ENCODE results near the gene COL6A1. TPM values are rescaled to one million over a fixed set of nuclear protein-coding genes. Genes with fewer than 3 reads are reported as not detected.

COL6A1 gene, protein sequence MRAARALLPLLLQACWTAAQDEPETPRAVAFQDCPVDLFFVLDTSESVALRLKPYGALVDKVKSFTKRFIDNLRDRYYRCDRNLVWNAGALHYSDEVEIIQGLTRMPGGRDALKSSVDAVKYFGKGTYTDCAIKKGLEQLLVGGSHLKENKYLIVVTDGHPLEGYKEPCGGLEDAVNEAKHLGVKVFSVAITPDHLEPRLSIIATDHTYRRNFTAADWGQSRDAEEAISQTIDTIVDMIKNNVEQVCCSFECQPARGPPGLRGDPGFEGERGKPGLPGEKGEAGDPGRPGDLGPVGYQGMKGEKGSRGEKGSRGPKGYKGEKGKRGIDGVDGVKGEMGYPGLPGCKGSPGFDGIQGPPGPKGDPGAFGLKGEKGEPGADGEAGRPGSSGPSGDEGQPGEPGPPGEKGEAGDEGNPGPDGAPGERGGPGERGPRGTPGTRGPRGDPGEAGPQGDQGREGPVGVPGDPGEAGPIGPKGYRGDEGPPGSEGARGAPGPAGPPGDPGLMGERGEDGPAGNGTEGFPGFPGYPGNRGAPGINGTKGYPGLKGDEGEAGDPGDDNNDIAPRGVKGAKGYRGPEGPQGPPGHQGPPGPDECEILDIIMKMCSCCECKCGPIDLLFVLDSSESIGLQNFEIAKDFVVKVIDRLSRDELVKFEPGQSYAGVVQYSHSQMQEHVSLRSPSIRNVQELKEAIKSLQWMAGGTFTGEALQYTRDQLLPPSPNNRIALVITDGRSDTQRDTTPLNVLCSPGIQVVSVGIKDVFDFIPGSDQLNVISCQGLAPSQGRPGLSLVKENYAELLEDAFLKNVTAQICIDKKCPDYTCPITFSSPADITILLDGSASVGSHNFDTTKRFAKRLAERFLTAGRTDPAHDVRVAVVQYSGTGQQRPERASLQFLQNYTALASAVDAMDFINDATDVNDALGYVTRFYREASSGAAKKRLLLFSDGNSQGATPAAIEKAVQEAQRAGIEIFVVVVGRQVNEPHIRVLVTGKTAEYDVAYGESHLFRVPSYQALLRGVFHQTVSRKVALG
- total RNA-seq = 100 to 1,000 TPM; 606 to 689 TPM
- long read RNA-seq, donor 1, transcript COL6A1-206 (6 exons, 2,358 nt) = major isoform, 10 of 172 reads
- long read RNA-seq, donor 1, transcript COL6A1-204 (3 exons, 968 nt) = minor isoform, 9 of 172 reads
- long read RNA-seq, donor 1, partial matches to known transcripts = 147 of 172 reads
- long read RNA-seq, donor 1, other reads (novel, unspliced or antisense) = 6 of 172 reads
- long read RNA-seq, donor 2, transcript COL6A1-204 (3 exons, 968 nt) = major isoform, 10 of 264 reads
- long read RNA-seq, donor 2, transcript COL6A1-206 (6 exons, 2,358 nt) = minor isoform, 8 of 264 reads
- long read RNA-seq, donor 2, partial matches to known transcripts = 80 of 264 reads
- long read RNA-seq, donor 2, other reads (novel, unspliced or antisense) = 166 of 264 reads

DNA sequence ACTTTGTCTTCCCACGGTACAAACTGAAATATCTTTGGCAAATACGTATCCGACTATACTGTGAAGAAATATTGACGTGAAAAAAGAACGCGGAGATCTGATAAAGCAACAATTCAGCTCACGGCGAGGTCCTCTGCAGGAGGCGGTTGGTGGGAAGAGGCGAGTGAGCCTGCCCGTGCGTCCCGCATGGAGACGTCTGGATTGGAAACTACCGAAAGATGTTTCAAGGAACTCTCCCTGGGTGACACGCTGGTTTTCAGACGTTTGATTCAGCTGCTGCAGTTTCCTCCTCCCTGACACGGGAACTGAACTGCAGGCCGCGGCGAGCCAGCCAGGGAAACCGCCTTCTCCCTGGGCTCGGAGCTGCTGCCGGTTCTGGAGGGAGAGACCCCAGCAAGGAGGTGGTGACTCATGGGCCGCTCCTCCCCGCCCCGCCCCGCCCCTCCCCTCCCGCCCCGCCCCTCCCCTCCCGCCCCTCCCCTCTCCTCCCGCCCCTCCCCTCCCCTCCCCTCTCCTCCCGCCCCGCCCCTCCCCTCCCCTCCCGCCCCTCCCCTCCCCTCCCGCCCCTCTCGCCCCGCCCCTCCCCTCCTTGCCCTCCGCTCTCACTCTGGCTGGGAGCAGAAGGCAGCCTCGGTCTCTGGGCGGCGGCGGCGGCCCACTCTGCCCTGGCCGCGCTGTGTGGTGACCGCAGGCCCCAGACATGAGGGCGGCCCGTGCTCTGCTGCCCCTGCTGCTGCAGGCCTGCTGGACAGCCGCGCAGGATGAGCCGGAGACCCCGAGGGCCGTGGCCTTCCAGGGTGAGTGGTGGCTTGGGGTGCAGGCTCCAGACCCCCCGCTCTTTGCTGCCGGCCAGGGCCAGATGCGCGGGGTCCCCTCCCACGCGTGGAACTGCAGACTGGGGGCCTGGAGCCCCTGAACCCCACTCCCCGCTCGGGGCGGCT lies at the start of gene COL6A1:
Gene COL6A1, plus strand, starts transcription at position 620 of the 941 bp plus-strand sequence. Its CDS starts 81 bp downstream, at position 701.
- DNase-seq (ENCODE audit: low spot score) = peak; percentile 96
- intact Hi-C loops (cut with DNase I) = no loop called here

DNA sequence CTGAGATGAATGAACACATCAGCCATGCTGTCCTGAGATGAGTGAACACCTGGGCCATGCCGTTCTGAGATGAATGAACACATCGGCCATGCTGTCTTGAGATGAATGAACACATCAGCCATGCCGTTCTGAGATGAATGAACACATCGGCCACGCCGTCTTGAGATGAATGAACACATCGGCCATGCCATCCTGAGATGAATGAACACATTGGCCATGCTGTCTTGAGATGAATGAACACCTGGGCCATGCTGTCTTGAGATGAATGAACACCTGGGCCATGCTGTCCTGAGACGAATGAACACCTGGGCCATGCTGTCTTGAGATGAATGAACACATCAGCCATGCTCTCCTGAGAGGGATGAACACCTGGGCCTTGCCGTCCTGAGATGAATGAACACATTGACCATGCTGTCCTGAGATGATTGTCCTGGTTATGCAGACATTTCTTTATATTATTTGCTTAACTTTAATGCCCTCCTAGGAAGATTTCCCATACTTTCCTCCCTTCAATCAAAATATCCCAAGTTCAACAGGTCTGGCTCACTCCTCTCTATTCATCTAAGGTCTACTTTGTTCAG lies 48.6 kb upstream of the COL6A1 start:
- intact Hi-C loops (cut with DNase I) = no loop called here
- DNase-seq (ENCODE audit: low spot score) = no peak

DNA sequence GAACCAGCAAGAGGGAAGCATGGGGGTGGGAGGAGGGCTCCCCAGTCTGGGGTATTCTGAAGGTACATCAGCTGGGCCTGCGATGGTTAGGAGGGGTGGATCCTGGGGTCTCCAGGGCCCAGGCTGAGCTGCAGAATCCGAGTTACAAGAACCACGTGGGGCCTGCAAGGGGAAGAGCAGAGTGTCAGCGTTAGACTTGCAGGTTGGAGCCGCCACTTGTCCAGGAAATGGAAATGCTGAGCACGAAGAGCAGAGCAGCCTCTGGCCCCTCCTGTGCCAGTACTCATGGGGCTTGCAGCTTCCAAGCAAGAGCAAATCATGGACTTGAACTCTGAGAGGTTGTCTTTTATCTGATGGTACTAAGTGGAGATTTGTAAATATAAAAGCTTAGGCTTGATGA lies 47.5 kb upstream of the COL6A1 start:
- intact Hi-C loops (cut with DNase I) = no loop called here
- DNase-seq (ENCODE audit: low spot score) = no peak

DNA sequence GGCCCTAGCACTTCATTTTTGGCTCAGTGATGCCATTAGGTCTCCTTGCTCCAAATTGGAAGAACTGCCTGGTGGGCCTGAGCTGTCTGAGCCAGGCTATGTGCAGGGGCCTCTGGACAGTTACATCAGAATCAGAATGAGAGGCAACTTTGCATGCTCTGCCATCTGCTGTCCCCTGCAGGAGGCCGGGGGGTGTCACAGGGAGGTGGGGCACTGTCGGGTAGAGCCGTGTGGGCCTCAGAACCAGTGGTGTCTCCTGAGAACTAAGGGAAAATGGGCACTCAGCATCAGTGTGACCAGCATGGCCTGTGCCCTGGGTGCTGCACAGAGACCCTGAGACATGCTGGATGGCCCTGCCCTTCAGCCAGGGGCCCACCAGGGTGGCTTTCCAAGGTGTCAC lies 47.0 kb upstream of the COL6A1 start:
- no peak for DNase-seq (ENCODE audit: low spot score)

DNA sequence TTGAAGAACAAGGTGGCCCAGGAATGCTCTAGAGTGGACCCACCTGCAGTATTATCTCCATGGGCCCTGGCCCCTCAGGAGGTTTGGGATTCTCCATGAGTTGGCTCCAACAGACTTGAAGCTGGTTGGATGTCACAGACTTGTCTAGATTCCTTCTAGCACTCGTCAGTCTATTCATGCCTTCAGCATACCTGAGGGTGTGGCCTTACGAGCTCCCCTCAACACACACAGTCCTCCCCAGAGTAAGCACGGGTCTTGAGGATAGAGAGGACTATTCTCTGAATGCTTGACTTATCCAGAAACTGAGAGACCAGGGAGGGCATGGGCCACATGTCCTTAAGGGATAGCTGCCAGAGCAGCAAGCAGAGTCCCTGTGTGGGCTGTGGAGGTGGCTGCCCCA lies 45.9 kb upstream of the COL6A1 start:
- intact Hi-C loops (cut with DNase I) = no loop called here
- DNase-seq (ENCODE audit: low spot score) = no peak

More for the DNA sequence above, 47.0 kb upstream of the COL6A1 start:
- intact Hi-C loops (cut with DNase I) = no loop called here

DNA sequence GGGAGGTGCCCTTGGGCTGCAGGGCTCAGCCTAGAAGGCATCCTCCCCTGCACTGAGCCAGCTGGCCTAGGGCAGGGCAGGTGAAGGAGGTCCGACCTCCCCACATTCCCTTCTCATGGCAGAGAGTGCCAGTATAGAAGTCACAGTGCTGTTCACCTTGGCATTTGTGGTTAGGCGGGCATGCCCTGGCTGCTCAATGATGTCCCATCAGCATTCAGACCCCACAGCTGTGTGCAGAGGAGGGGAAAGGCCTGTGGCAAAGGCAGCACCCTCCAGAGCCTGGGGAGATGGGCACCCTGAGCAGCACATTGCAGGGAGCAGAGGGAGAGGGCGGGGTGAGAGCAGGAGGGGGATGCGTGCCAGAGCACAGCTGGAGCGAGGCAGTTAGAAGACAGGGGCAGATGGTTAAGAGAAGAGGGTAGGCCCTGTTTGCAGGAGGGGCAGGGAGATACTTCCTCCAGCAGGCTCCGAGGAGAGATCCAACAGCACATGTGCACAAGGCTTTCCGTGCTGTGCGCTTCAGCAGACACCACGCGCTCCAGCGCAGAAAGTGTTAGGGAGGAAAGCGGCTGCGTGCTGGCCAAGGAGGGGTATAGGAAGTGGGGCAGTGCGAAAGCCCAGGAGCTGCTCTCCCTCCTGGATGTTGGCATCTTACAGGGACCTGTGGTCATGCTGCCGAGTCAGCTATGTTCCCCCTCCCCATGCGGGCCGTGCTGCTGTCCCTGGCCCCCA lies 43.7 kb upstream of the COL6A1 start:
- intact Hi-C loops (cut with DNase I) = no loop called here
- DNase-seq (ENCODE audit: low spot score) = no peak

DNA sequence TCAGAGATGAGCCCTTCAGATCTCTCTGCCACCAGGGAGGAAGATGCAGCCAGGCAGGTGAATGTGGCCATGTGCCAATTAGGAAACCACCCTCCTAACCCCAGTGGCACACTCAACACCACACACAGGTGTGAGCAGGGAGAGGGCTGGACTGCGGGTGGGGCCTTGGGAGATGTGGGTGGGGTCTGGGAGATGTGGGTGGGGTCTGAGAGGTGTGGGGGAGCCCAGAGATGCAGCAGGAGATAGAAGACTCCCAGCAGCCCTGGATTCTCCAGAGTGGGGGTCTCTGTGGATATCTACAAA lies 43.2 kb upstream of the COL6A1 start:
- DNase-seq (ENCODE audit: low spot score) = no peak
- intact Hi-C loops (cut with DNase I) = no loop called here

DNA sequence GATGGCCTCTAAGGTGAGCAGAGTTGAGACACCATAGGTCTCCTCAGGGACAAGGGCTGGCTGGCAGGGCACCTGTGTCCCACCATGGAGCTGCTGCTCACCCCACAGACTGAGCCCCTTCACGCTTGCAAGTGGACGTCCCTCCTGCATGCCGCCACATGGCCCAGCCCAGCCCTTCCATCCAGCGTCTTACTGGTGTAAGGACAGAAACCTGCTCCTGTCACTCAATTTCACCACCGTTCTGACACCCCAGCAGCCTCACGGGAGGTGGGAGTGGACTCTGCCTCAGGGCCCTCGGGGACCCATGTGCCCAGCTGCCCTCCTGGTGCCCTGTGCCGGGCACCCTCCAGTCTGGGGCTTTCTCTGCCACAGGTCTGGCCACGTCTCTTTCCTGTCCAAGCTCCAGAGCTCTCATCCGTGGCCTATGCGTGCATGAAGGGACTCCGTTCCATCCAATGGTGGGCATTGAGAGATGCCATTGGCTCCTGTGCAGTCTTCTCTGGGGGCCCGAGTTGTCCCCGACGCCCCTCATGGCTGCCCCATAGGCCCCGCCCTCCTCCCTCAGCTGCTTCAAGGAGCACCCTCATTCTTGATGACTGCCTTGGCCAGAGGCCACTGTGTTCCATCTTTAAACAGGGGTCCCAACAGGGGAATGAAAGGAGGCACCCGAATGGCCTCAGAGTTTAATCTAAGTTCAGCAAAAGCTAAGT lies 42.6 kb upstream of the COL6A1 start:
- no peak for DNase-seq (ENCODE audit: low spot score)
- intact Hi-C loops (cut with DNase I) = no loop called here

DNA sequence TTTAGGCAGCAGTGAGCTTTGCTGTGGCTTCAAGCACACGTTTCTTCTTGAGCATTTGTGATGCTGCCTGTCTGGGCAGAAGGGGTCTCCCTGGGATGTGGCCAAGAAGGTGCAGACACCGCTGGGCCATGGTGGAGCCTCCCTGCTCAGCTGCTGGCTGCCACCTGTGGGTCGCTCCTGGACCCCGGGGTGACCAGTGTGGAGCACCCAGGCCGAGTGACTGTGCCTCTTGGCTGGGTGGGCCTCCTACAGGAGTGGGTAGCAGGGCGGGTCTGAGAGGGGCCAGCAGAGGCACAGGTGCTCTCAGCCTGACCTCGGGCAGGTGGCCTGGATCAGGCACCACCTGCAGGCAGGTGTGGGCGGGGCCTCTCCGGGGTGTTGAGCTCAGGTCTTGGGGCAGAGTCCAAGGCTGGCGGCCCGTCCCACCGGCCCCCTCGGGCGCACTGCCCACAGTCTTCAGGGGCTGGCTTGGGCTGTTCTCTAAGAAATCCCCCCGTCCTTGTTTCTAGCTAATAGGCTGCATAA lies 42.0 kb upstream of the COL6A1 start:
- no peak for DNase-seq (ENCODE audit: low spot score)
- intact Hi-C loops (cut with DNase I) = loop anchor here in 1 of 2 donors (10.0 kb wide), 1 partner anchor 345 kb away; the partner anchor contains the start of genes MCM3AP and YBEY

DNA sequence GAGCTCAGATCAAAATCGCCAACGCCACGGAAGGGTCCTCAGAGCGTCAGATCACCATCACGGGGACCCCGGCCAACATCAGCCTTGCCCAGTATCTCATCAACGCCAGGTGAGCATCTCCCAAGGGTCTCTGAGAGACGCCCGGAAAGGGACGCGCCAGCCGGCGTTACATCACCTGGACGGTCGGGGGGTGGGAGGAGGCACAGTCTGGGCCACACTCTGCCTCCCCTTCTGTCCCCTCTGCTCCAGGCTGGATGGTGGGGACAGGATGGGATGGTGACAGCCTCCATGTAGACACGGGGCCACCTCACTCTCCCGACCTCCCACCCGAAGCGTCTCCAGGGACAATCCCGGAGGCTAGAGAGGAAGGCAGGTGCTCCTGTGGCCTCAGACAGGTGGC lies 41.5 kb upstream of the COL6A1 start:
- no peak for DNase-seq (ENCODE audit: low spot score)
- intact Hi-C loops (cut with DNase I) = loop anchor here in 1 of 2 donors (10.0 kb wide), 1 partner anchor 345 kb away; the partner anchor contains the start of genes MCM3AP and YBEY

DNA sequence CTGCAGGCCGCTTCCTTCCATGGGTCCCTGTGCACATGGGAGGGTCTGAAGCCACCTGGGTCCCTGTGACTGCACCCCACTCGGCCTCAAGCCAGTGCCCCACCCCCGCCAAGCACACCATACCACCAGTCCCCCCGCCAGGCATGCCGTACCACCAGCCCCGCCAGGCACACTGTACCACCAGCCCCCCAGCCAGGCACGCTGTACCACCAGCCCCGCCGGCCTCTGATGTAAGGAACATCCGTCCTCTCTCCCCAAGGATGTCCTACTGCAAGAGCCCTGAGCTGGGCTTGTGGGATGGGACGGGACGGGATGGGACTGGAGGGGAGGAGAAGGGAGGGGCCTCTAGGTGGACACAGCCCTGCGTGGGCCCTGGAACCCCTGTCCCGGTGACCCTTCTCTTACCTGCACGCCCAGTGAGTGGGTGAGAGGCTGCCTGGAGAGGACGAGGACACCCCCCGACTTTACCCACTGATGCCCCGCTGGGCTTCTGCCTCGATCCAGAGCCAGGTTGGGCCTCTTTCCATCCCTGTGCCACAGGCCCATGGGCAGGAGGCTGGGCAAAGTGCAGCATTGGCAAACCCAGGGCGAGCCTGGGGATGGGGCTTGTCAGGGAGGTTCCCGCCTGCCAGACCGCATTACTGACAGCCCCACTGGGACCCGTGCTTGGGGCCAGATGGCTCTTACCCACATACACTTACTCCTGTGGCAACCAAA lies 40.8 kb upstream of the COL6A1 start:
- DNase-seq (ENCODE audit: low spot score) = no peak
- intact Hi-C loops (cut with DNase I) = loop anchor here in 1 of 2 donors (10.0 kb wide), 1 partner anchor 344 kb away; the partner anchor contains the start of genes MCM3AP and YBEY

DNA sequence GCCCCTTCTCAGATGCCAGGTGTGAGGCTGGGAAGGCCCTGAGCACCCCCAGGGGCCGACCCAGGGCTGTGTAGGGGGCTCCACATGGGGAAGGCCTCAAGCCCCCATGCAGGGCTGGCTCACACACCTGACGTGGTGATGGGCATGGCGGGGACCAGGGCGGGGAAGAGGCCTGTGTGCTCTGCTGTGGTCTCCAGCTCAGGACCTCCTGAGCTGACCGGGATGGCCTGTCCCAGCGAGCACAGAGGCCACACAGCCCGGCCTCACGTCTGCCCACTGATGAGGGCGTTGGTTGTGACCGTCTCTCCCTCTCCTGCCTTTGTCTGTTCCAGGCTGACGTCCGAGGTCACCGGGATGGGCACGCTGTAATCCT lies 40.2 kb upstream of the COL6A1 start:
- no peak for DNase-seq (ENCODE audit: low spot score)
- intact Hi-C loops (cut with DNase I) = loop anchor here in 1 of 2 donors (10.0 kb wide), 1 partner anchor 343 kb away; the partner anchor contains the start of genes MCM3AP and YBEY

DNA sequence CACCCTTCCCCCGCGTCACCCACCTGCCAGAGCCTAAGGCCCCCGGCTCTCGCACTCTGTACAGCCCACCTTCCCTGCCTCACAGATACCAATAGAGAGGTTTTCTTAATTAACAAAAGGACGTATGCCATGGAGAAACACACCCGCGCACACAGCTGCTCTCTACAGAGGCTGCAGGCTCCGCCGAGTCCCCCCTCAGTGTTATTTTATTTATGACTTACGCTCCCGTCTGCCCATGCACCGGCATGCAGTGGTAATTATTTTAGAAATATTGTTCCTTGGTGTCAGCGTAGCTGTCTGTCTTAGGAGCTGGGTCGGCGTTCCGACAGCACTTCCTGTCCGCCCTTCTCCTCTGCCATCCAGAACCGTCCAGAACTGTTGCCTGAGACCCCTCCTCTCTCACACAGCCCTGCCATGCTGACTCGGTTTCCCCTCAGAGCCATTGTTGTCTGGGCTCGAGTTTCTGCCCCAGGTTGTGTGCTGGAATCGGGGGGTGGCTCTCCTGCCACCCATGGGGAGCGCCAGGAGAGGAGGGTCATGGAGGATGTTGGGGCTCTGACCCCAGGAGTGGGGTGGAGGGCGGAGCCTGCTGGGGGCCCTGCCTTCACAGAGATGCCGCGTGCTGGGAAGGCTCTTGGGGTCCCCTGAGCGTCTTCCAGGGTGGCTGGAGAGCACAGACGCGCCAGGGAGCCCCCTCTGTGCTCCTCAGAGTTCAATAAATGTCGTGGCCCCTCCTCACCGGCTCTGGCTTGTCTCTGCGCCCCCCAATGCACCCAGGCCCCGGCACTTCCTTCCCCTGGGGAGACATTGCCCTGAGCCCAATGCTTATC lies 39.6 kb upstream of the COL6A1 start:
- no peak for DNase-seq (ENCODE audit: low spot score)
- intact Hi-C loops (cut with DNase I) = loop anchor here in 1 of 2 donors (10.0 kb wide), 1 partner anchor 343 kb away; the partner anchor contains the start of genes MCM3AP and YBEY

DNA sequence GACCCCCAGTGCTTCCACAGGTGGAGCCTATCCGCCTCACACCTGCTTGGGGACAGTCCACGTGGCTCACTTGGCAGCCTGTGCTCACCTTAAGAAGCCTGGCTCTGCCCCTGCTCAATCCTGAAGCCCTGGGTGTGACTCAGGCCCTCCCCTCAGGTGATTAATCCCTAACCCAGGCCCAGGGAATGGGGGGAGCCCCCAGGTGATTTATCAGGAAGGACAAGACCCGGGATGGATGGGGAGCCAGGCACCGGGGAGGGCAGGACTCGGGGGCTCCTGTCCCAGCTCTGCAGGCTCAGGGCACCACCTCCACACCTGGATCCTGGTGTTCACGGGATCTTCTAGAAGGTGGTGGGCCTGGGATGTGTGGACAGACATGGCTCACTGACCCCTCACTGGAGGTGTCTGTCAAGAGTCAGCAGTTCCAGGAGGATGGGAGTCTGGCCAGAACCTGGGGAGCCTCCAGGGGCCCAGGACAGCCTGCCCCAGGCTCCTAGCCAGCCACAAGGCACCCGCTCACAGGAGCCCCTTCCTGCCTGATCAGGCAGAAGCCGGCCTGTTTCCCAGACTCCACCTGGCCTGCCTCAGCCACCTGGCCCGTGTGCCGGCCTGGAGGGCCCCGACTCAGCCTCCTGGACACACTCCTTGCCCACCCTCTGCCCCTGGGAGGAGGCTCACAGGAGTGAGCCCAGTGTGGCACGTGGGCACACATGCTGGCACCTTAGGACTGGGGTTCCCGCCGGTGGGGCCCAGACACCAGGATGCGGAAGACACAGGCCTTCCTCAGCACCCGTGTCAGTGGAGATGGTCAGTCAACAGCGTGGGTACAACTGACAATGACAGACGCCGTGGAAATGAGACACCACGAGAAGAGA lies 38.6 kb upstream of the COL6A1 start:
- intact Hi-C loops (cut with DNase I) = loop anchor here in 1 of 2 donors (10.0 kb wide), 1 partner anchor 342 kb away; the partner anchor contains the start of genes MCM3AP and YBEY
- no peak for DNase-seq (ENCODE audit: low spot score)
